Measurements from ENCODE around the gene TMEM143. TPM values are rescaled to one million over a fixed set of nuclear protein-coding genes. Genes with fewer than 3 reads are reported as not detected.
"Not testable (repeated sequence)": the region's sequence is repeated elsewhere in the genome, so short reads cannot be mapped to it uniquely, and the experiment has no call there.

TMEM143 gene
- total and polyA plus RNA-seq, 10 of the 15 experiments (the other 5 are each of a cell fraction or from before 2014, with no cell fraction given), result 1.5 to 19.5 (median 10.1) TPM

DNA sequence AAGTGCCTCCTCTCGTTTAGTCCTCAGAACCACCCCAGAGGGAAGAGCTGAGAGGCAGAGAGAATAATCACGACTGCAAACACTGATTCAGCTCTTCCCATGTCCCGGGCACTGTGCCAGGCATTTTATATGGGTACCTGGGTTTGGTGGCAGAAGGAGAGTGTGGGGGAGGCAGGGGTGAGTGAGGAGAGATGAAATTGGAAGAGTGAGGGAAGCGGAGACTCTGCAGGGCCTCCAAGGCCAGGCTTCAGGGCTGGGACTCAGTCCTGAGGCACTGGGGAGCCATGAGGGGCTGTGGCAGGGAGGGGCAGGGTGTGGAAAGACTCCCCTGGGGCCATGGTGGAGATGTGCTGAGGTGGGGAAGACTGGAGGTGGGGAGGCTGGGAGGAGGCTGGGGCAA, 9.2 kb upstream of the TMEM143 start:
- Histone ChIP-seq H3K36me3 (ENCODE audit: control insufficient read depth in 2 of 2, insufficient read depth in 2 of 2, low read length in 1 of 2) (no peaks in the 10 kb centered on the region), H3K9ac (ENCODE audit: control insufficient read depth, insufficient read depth, low read length) (no peak overlapping the region), H3K79me2 (ENCODE audit: control insufficient read depth, insufficient read depth, low read length) (no peaks in the 10 kb centered on the region), H2AFZ (ENCODE audit: control insufficient read depth, low read depth, low read length) (no peak overlapping the region), H3K27ac (ENCODE audit: control insufficient read depth, insufficient read depth) (no peak overlapping the region), H4K20me1 (ENCODE audit: control insufficient read depth, insufficient read depth) (no peaks in the 10 kb centered on the region), H3K4me2 (ENCODE audit: control insufficient read depth, insufficient read depth) (no peak overlapping the region), H3K4me1 (ENCODE audit: control insufficient read depth, insufficient read depth, low read length) (no peaks in the 10 kb centered on the region), H3K4me3 (no peak overlapping the region), H3K9me3 (replicated peaks; ENCODE audit: control insufficient read depth, insufficient read depth, low read length) (no peaks in the 10 kb centered on the region), H3K27me3 (replicated peaks in 1 of 2; ENCODE audit: control insufficient read depth in 2 of 2, insufficient read depth in 2 of 2, low read length in 1 of 2) (no peaks in the 10 kb centered on the region)
- 38% methylated on average over 4 of the region's 4 CpGs for WGBS (ENCODE audit: insufficient coverage, insufficient replicate concordance, low lambda C conversion rate, missing lambda C conversion rate)
- intact Hi-C loops (cut with micrococcal nuclease; ENCODE audit: unreplicated experiment), result no loop called here
- CTCF ChIA-PET, result interaction anchor here (1.7 kb wide), 1 partner anchor 19 kb away, joined by 7 read pairs; the partner anchor contains the start of gene KDELR1
- FAIRE-seq (no peak), DNase-seq (ENCODE audit: low read depth, low spot score) (no peak), ATAC-seq (no peak)
- SMC1A ChIA-PET (ENCODE audit: uncharacterized antibody, unreplicated experiment), result interaction anchor here (0.8 kb wide), 1 partner anchor 72 kb away, joined by 3 read pairs; no protein-coding TSS in a partner anchor
- TF ChIP-seq TBL1XR1 (IDR thresholded peaks at IDR 0.05; ENCODE audit: low read depth, low read length) (no peak), MYC (IDR thresholded peaks at IDR 0.05; ENCODE audit: insufficient read depth, insufficient read length, insufficient replicate concordance, low read length, severe bottlenecking) (no peak), SMARCA5 (IDR thresholded peaks at IDR 0.05) (no peak), SMAD1 (IDR thresholded peaks at IDR 0.05; ENCODE audit: low read depth, partially characterized antibody) (no peak), RELA (IDR thresholded peaks at IDR 0.05; ENCODE audit: borderline replicate concordance, partially characterized antibody) (no peak), SKIL (IDR thresholded peaks at IDR 0.05; ENCODE audit: low read depth, poor library complexity, severe bottlenecking) (no peak), NR2C1 (IDR thresholded peaks at IDR 0.05) (no peak), E2F4 (IDR thresholded peaks at IDR 0.05; ENCODE audit: low read depth, low read length) (no peak), JUNB (IDR thresholded peaks at IDR 0.05) (no peak), CHD2 (IDR thresholded peaks at IDR 0.05; ENCODE audit: borderline replicate concordance, low read depth, low read length) (no peak)
- TF ChIP-seq, protein P1, sequence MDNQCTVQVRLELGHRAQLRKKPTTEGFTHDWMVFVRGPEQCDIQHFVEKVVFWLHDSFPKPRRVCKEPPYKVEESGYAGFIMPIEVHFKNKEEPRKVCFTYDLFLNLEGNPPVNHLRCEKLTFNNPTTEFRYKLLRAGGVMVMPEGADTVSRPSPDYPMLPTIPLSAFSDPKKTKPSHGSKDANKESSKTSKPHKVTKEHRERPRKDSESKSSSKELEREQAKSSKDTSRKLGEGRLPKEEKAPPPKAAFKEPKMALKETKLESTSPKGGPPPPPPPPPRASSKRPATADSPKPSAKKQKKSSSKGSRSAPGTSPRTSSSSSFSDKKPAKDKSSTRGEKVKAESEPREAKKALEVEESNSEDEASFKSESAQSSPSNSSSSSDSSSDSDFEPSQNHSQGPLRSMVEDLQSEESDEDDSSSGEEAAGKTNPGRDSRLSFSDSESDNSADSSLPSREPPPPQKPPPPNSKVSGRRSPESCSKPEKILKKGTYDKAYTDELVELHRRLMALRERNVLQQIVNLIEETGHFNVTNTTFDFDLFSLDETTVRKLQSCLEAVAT (IDR thresholded peaks at IDR 0.05), result no peak
- POLR2A ChIA-PET, result interaction anchor here (0.6 kb wide), 1 partner anchor 25 kb away, joined by 3 read pairs; no protein-coding TSS in a partner anchor
- in situ Hi-C loops (cut with MboI), result no loop called here
- RAD21 ChIA-PET (ENCODE audit: unreplicated experiment), result no interaction called here
- no TSS peak for BruUV-seq (replicated peaks)

DNA sequence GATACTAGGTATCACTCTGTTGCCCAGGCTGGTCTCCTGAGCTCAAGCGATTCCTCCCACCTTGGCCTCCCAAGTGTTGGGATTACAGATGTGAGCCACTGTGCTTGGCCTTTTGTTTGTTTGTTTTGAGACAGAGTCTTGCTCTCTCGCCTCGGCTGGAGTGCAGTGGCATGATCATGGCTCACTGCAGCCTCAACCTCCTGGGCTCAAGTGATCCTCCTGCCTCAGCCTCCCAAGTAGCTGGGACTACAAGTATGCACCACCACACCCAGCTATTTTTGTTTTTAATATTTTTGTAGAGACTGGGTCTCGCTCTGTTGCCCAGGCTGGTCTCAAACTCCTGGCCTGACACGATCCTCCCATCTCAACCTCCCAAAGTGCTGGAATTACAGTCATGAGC, 8.0 kb upstream of the TMEM143 start:
- H3K4me1 ChIP-seq (ENCODE audit: control insufficient read depth, insufficient read depth, low read length); H3K27me3 ChIP-seq (replicated peaks in 1 of 2; ENCODE audit: control insufficient read depth in 2 of 2, insufficient read depth in 2 of 2, low read length in 1 of 2); H3K27ac ChIP-seq (ENCODE audit: control insufficient read depth, insufficient read depth); H2AFZ ChIP-seq (ENCODE audit: control insufficient read depth, low read depth, low read length); FAIRE-seq; BruUV-seq (replicated peaks); H3K4me3 ChIP-seq; in situ Hi-C loops (cut with MboI); H3K4me2 ChIP-seq (ENCODE audit: control insufficient read depth, insufficient read depth); H3K79me2 ChIP-seq (ENCODE audit: control insufficient read depth, insufficient read depth, low read length); H3K36me3 ChIP-seq (ENCODE audit: control insufficient read depth in 2 of 2, insufficient read depth in 2 of 2, low read length in 1 of 2); H3K9me3 ChIP-seq (replicated peaks; ENCODE audit: control insufficient read depth, insufficient read depth, low read length); RAD21 ChIA-PET (ENCODE audit: unreplicated experiment); DNase-seq (ENCODE audit: low read depth, low spot score); ATAC-seq; H3K9ac ChIP-seq (ENCODE audit: control insufficient read depth, insufficient read depth, low read length); intact Hi-C loops (cut with micrococcal nuclease; ENCODE audit: unreplicated experiment); H4K20me1 ChIP-seq (ENCODE audit: control insufficient read depth, insufficient read depth): not testable (repeated sequence)
- 42% methylated on average over 5 of the region's 5 CpGs for WGBS (ENCODE audit: insufficient coverage, insufficient replicate concordance, low lambda C conversion rate, missing lambda C conversion rate)
- ChIA-PET CTCF (interaction anchor here (0.6 kb wide), 1 partner anchor 1535 kb away, joined by 3 read pairs; no protein-coding TSS in a partner anchor), POLR2A (interaction anchor here (0.7 kb wide), 1 partner anchor 11 kb away, joined by 3 read pairs; no protein-coding TSS in a partner anchor), SMC1A (ENCODE audit: uncharacterized antibody, unreplicated experiment) (interaction anchor here (0.6 kb wide), 1 partner anchor 154 kb away, joined by 3 read pairs; no protein-coding TSS in a partner anchor)

Measured in GM12878 (cell line).